Measurements from ENCODE around the gene ZFHX3.

ZFHX3 gene

DNA sequence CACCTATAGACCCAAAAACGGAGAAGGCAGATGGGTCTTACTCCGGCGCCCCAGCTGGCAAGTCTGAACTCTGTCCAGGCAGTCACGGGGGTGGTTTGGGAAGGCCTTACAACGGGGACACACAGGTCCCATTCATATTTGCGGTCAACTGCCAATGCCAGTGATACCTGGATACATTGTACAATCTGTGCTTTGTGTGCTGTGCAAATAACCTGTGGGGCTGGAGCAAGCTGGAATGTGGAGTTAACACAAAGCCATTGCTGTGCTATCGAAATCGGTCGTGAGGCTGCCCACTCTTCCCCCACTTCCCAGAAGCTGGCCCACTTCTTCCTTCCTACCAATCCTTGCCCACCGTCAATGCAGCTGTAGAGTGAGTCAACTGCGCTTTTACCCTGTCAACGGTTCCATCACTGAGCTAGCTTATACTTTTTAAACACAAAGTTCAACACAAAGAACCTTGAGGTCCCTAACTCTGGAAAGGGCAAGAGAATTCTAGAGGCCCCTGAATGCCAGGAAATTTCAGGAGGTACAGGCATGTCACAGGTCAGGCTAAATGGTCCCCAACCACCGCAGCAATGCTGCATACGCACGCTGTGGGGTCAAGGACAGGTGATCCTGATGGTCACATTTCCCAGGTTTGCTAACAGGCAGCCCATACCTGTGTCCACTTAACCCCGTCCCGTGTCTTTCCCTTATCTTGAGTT lies 122.8 kb downstream of the ZFHX3 start:
- no peak for FAIRE-seq

DNA sequence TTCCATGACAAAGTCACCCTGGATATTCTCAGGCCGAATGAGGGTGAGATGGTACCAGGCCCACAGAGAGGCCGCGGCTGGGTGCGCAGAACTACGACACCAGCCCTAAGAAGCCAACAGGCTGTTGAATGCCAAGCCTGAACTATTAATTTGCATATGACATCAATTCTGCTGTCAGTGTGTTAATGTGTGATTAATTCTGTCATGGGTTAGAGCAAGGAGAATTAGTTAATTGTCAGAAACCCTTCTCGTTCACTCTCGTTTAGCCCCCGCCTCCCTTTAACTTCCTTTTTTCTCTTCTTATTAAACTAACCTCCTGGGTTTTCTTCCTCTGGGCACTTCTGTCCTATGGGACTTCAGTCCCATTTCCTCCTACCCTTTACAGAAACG lies 123.4 kb downstream of the ZFHX3 start:
- no peak for FAIRE-seq

DNA sequence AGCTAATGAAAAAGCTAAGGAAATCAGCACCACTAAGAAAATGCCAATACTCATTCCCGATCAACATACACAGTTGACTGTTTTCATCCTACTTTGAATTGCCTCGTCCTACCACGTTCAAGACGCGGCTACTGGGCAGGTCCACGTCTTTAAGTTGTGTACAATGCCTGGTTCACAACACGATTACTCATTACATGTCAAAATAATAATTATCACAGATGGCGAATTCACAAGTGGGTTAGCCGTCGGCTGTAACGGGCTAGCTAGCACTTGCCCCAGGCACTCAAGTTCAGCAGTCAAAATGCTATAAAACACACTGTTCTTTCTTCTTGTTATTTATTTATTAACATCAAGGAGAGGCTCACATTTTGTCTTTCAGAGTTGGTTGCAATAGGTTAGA lies 124.2 kb downstream of the ZFHX3 start:
- FAIRE-seq, result no peak

DNA sequence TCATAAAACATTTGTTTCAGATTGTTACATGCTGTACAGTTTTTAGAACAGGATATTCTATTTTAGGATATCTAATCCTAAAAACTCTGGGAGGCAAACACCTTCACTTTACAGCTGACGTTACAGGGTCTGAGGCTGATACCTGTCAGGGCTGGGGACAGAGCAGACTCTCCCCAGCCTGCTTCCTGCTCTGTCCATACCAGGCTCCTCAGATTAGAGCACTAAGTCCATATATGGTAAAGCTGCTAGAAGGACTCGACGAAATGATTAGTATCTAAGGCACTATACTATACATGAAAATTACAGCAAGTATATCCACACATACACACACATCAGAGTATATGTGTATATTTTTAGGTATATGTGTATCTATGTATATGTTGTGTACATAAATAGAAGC lies 125.2 kb downstream of the ZFHX3 start:
- no peak for FAIRE-seq

DNA sequence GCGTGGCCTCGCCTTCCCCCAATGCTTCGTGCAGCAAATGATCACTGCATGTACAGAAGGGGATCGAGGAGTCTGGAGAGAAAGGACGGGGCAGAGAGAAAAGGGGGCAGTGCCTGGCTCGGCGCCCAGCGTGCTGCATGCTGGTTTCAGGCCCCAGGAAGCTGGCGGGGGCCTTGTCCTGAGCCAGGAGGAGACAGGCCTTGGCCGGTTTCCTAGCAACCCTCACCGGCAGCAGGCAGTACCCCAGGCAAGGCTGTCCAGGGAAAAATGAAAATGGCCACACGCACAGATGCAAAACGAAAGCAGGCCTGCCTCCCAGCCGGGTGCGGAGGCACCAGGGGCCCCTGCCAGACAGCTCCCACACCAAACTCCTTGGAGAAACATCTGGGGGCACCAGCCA lies 126.3 kb downstream of the ZFHX3 start:
- FAIRE-seq, result no peak

DNA sequence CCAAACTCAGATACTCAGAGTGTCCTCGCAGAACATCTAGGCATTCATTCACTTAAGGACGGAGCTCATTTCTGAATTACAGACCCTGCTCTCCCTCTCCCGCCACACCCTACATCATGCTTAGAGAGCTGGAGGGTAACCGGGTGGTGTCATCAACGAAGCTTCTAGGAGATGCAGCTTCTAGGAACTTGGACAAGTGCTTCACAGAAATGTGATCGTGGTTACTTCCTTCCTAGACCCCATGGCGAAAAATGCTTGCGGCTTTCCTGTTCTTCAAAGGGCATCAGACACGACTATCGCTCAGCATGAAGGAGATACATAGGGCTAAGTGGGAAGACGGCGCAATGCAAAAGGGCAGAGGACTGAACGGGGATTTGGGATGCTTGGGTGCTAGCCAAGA lies 126.8 kb downstream of the ZFHX3 start:
- no peak for FAIRE-seq

DNA sequence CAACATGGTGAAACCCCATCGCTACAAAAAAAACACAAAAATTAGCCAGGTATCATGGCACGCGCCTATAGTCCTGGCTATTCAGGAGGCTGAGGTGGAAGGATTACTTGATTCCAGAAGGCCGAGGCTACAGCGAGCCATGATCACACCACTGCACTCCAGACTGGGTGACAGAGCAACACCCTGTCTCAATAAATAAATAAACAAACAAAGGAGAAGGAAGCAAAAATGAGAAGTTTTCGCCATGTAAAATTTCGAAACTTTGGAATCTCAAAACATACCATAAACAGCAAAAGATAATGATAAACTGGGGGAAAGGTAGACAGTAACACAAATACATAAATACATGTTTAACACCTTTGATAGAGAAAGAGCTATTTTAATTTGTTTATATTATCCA lies 130.9 kb downstream of the ZFHX3 start:
- FAIRE-seq, result no peak

DNA sequence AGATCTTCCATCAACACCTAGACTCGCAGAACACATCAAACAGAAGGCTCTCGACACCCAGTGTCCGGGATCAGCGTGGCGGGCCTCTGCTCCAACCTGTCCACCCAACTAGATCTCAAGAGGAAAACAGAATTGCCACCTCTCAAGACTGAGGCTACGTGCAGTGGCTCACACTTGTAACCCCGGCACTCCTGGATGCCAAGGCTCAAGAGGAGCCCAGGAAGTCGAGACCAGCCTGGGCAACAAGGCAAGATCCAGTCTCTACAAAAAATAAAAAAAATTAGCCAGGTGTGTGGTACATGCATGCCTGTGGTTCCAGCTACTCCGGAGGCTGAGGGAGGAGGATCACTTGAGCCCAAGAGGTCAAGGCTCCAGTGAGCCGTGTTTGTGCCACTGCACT lies 132.6 kb downstream of the ZFHX3 start:
- no peak for FAIRE-seq

DNA sequence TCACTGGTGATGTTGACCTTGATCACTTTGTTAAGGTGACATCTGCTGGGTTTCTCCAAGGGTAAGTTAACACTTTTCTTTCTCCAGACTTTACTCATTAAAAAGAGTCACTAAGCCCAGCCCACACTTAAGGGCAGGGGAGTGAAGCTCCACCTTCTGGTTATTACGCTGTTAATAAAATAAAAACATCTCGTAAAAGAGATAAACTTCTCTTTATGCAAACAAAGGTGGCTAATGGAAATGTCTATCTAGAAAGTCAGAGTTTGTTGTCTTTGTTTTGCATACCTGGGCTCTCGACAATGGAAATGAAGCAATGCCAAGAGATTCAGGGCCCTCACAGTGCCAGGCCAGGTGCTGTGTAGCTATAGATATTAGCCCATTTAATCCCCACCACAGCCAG lies 134.4 kb downstream of the ZFHX3 start:
- FAIRE-seq, result no peak

DNA sequence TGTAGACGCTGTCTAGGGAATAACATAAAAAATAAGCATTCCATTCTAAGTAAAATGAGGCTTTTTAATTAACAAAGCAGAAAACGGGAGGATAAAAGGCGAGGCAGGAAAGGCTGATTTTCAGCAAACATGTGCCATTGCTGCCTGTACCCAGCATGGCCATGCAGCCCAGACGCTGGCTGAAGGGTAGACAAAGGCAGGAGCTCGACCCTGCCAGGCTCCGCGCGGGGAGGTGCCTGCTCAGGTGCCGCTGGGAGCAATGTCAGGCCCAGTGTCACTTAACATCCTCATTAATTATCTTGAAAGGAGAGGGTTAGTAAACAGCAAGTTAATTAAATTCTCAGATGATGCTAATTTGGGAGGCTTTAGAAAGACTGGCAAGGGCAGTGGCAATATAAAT lies 136.0 kb downstream of the ZFHX3 start:
- FAIRE-seq, result no peak

DNA sequence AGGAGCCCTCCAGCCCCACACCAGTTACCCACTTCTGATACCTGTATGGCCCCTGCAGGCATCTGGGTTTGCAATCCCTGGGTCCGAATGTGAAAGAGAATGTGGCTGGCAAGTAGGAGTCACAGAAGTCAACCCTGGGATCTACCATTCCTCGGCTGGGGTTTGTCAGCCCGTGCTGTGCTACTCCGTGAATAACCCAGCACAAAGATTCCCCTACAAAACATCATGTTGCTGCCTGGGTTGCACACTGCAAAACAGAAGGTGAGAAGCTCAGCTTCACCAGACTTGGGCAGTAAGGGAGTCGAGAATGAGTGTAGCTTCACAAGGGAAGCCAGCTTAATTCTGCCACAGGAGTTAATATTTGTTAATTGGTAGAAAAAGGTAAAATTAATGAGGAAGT lies 137.1 kb downstream of the ZFHX3 start:
- no peak for FAIRE-seq

DNA sequence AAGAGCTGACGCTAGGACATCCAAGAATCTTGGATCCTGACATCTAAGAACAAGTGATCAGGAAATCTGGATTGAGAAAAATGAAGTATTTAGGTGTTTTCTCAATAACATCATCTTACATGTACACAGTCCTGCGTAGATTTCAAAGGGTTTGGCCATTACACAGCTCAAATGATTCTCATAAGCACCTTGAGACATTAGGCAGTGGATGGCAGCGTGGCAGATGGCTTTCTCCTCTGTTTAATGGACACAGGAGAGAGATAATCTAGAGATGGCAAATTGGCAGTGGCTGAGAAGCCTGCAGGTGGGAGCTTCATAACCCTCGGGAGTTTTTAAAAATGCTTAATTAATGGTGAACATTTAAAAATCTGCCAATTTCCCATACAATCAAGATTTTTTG lies 137.5 kb downstream of the ZFHX3 start:
- no peak for FAIRE-seq

DNA sequence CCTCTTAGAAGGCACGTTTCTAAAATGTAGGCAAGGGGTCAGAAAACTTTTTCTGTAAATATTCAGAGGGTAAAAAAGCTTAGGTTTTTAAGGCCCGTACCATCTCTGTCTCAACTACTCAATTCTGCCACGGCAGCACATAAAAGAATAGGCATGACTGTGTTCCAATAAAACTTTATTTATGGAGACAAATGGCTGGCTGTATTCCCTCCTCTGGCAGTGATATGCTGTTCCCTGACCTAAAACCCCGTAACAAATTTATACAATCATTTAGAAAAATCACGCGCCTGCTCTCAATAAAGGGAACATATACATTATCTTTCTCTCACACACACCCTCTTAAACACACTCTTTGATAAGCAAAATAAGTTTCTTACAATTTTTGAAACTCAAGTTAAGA lies 138.7 kb downstream of the ZFHX3 start:
- FAIRE-seq, result no peak

DNA sequence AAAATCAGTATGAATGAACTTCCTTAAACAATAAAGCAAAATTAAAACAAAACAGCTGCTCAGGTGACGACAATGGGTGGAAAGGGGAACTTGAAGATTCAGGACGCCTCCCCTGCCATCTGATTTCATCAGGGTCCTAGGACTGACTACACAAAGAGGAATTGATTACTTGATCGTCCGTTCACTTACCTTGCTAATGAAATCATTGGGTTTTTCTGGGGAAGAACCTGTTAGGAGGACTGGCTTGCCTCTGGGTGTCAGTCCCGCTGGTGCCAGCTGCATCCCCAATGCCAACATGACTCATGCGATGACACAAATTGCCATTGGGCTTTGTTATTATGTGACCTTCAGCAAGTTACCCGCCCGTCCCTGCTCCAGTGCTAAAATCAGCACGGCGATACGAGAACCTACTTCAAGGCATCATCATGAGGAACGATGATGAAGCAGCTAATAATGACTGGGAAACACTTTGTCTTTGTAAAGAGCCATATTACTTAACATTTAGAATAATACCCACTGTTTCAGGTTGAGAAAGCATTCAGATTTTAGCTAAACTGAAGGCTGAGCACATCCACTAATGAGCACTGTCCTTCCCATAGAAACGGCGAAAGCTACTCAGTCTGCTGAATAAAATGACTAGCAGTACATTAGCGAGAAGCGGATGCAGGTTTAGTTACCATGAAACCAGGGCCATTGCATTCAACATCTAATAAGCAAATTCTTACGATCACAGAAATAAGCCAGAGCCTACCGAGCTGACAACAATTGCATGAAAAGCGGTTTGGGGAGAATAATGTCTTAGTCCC lies 139.4 kb downstream of the ZFHX3 start:
- FAIRE-seq, result no peak

DNA sequence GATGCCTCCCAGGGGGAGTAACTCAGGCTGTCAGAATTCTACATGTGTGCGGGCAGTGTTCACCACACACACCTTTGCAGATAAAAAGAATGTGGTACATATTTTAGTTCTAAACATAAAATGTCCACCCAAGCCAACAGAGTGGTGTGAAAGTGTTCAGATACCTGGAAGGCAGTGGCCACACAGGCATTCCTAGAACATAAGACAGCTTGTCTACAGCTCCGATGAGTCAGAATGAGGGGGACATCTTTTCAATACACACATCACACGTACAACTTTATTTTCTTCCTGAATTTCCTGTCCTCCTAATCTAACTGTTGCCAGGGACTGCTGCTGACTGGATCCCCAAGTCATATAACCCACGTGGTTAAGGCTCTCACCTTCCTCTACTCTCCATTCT lies 142.3 kb downstream of the ZFHX3 start:
- FAIRE-seq, result no peak

DNA sequence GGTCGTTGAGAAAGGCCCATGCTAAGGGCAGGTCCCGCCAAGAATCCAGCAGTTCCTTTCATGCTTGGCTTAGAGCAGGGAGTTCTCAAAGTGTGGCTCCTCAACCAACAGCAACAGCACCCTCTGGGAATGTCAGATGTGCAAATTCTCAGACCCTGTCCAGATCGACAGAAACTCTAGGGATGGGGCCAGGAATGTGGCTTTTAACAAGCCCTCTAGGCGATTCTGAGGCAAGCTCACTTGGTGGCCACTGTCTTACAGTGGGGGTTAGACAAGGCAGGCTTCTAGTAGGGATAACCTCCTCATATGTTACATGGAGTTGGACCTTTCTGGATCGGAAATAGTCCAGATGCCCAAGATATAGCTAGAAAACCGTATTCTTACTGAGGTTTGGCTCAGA lies 144.8 kb downstream of the ZFHX3 start:
- FAIRE-seq, result no peak

DNA sequence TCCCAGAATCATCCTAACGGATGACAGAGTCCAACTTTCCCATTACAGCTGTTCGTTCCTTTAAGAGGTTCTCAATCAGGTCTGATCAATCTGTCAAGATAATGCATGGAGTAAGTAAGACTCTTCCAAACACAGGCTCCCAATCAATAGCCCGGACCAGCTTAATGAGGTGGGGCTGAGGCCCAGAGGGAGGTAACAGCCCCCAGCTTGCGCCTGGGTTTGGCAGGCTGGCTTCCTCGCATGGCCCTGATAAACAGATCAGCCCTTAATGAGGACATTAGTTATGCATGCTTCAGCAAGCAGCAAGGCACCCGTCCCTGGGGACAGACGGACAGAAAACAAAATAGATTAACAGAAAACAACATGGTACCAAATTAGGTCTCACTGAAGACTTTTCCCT lies 145.7 kb downstream of the ZFHX3 start:
- FAIRE-seq, result no peak

DNA sequence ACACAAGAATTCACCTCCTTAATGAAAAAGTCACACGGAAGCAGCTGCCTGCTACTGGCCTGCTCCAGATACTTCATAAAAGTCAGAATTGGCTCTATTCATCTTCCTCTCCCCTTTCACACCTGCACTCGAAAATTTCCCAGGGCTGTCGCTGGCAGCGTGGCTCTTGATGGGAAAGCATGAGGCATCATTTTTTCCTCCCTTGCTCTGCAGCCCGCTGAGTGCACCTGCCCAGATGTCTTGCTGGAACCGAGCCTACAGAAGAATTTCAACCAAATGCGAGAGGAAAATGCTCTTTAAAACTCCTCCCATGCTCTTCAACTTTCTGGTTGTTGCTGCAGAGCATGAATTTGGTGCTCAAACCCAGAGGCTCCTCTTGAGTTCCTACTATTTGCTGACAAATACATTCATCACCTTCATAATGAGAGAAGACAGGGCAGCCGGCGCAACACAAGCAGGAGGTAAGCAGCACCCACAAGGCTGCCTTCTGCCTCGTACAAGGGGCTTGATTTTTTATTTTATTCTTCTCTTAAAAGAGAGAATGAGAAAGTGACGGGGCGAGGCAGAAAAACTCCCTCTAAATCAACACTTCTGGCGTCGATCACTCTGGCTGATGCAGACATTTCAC lies 146.8 kb downstream of the ZFHX3 start:
- no peak for FAIRE-seq

DNA sequence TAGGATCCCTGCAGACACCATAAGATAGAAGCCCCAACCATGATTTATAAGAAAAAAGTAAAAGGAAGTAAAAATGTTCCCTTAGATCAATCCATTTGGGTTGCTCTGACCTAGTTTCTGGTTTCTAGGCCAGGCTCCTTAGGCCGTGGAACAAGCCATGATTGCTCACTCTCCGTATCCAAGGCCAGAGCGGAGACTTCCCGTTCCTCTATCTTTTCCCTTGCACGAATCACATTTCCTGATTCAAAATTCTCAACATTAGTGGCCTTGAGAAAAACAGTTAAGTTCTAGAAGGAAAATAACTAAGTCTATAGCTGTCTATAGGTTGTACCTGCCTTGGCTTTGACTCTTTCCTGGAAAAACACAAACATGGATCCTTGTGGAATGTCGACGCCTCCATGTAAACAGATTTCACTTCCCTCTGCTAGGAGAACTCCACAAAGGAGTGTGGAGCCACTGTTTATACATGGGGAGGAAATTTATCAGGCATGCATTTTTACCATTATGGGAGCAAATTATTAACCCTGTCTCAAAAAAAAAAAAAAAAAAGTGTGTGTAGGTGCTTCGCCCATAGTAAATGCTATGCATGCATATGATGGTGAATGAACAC lies 149.6 kb downstream of the ZFHX3 start:
- FAIRE-seq, result no peak

DNA sequence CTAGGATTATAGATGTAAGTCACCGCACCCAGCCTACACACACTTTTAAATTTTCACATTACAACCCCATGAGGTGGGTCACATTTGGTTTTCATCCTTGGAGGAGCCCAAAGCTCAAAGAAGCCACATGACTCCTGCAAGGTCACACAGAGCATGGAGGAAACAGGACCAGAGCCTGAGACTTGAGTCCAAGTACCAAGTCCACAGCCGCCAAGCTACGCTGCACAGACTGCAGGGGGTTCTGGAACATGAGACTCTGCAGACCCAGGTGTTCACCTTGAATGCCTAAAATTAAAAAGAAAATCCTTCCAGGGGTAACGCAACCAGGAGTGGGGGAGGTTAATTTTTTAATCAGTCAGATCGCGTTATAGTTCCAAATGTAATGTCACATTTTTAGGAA lies 150.2 kb downstream of the ZFHX3 start:
- no peak for FAIRE-seq

DNA sequence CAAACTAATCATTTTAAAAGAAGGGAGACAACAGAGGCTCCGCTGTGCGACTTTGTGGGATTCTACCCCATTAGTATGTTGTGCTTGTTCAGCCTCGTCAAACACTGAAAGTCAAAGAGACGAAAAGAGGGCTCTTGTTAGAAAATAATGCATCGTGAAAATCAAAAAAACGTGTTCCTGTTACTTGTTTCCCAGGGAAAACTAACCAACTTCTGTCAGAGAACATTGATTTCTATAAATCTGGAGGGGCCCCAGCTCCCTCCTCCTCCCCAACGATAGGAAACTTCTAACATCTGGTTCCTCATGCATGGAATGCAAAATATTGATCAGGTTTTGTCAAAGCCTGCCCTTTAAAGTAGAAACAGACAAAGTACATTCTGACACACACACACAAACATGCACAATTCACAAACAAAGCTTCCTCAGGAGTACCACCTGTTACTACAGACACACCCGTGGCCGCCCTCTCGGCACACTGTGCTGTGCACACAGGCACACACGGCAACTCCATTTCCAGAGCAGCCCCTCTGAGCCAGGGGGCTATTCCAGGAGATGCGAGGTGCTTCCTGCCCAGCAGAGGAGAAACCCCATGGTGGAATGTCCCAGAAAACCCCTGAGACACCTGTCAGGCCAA lies 151.3 kb downstream of the ZFHX3 start:
- FAIRE-seq, result no peak

DNA sequence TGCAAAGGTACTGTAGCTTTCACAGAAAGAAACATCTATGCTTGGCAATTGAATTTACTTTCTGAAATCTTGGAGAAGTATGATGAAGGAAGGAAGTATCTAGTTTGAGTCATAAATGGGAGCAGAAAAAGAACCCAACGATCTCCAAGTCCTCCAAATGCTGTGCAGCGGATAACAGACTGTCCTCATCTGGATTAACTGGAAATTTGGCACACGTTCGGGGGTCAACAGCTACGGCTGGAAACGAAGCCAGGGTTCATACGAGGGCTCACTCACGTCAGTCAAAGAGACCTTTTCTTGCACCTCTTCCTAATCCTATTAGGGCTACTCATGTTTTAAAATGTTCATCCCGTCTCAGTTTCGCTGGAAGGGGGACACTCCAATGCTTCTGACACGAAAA lies 152.0 kb downstream of the ZFHX3 start:
- no peak for FAIRE-seq

All from endometrium (tissue), 2 donors.